Lower lobe of right lung (tissue), 2 donors: Measurements from ENCODE around the gene COG7. TPM values are rescaled to one million over a fixed set of nuclear protein-coding genes. Genes with fewer than 3 reads are reported as not detected.

ENCODE experiments used
- ATAC-seq, 2 donors: fragments of 200-7000 bp; cut with Tn5 transposase; one replicate each; pipeline ENCODE4 v1.9.1; 2020 to 2022; ENCODE audit warnings: mild to moderate bottlenecking in 2 of 2, moderate library complexity in 2 of 2
- DNase-seq: peaks from one replicate; pipeline ENCODE4 v3.0.0-alpha.2; 2020
- H3K27ac ChIP-seq: fragments of 200-600 bp; one replicate; pipeline ENCODE4 v1.8.0; 2022
- H3K27me3 ChIP-seq: fragments of 200-600 bp; one replicate; pipeline ENCODE4 v1.8.0; 2022; ENCODE audit warnings: low read depth
- H3K36me3 ChIP-seq: fragments of 200-600 bp; one replicate; pipeline ENCODE4 v1.8.0; 2022; ENCODE audit warnings: mild to moderate bottlenecking
- H3K4me1 ChIP-seq: fragments of 200-600 bp; one replicate; pipeline ENCODE4 v1.8.0; 2022
- H3K4me3 ChIP-seq: fragments of 200-600 bp; one replicate; pipeline ENCODE4 v1.8.0; 2022; ENCODE audit warnings: mild to moderate bottlenecking
- H3K9me3 ChIP-seq: fragments of 200-600 bp; one replicate; pipeline ENCODE4 v1.8.0; 2022
- intact Hi-C: fragments of 100-400 bp; cut with DNase I; formaldehyde crosslinking; loops from one replicate; pipeline ENCODE4 v1.11.0; 2022
- total RNA-seq: library from RNA; stranded (reverse); fragmentation: NEBNext Ultra II Directional; extraction: Animal tissue kit (Norgen Biotek cat#: 25700); gene quantifications from one replicate; pipeline ENCODE4 v1.2.1, GENCODE V29; 2021
- TF ChIP-seq, protein P1 (sequence below): fragments of 200-600 bp; IDR thresholded peaks from one replicate; pipeline ENCODE4 v1.8.0; 2022; ENCODE audit warnings: antibody characterized with exemption, mild to moderate bottlenecking
- donor health status: DM: no; HTN: yes; CAD: no; lungs with severe emphysema.

The COG7 gene
- total RNA-seq, 1 donor from 2014 or later = 21.3 TPM

DNA sequence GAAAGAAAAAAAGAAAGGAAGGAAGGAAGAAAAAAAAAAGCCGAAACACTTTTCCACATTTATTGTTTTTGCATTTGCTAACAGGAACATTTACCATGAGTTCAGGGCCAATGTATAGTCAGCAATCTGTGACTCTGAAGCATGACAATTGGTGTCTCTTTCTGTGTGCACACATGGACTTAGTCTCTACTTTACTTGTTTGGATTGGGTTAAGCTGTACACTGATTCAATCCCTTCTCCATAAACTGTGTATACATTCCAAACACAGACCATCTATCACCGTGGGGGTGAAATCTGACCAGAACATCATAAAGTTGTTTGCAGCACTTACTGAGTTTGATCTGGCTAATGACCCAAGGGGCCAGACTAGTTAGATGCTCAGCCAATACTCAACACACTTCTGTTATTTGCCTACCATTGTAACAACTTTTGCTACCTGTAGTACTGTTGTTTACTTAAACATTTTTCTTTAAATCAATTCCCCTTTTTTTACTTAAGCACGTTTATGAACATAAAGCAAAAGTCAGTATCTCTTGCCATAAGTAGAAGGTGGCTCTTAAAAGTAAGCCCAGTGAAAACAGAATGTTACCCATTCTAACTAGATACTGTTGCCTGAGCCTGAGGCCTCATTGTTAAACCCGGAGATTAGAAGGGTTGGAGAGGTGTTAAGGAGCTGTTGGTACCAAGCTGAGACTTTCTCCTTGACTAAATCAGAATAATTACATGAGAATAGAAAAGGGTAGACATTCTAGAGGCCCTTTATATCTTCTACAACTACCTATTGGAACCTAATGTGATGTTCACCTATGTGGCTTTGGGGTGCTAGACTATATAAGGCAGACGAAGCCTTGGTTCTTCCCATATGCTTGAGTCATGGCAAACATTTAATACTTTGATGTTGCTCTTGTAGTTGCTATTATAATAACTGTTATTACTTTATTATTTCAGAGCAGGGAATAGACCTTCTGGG is 109.1 kb downstream of the COG7 start:
- intact Hi-C loops = no loop called here
- no peaks in the 10 kb centered on the region for H3K9me3 ChIP-seq
- H3K4me1 ChIP-seq = no peaks in the 10 kb centered on the region
- no peak overlapping the region for H3K4me3 ChIP-seq
- DNase-seq (no peak), ATAC-seq (peak in 1 of 2 donors; percentile 47)
- no peaks in the 10 kb centered on the region for H3K27me3 ChIP-seq
- H3K36me3 ChIP-seq = no peaks in the 10 kb centered on the region
- TF ChIP-seq, protein P1, sequence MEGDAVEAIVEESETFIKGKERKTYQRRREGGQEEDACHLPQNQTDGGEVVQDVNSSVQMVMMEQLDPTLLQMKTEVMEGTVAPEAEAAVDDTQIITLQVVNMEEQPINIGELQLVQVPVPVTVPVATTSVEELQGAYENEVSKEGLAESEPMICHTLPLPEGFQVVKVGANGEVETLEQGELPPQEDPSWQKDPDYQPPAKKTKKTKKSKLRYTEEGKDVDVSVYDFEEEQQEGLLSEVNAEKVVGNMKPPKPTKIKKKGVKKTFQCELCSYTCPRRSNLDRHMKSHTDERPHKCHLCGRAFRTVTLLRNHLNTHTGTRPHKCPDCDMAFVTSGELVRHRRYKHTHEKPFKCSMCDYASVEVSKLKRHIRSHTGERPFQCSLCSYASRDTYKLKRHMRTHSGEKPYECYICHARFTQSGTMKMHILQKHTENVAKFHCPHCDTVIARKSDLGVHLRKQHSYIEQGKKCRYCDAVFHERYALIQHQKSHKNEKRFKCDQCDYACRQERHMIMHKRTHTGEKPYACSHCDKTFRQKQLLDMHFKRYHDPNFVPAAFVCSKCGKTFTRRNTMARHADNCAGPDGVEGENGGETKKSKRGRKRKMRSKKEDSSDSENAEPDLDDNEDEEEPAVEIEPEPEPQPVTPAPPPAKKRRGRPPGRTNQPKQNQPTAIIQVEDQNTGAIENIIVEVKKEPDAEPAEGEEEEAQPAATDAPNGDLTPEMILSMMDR = no peak
- H3K27ac ChIP-seq = no peak overlapping the region

DNA sequence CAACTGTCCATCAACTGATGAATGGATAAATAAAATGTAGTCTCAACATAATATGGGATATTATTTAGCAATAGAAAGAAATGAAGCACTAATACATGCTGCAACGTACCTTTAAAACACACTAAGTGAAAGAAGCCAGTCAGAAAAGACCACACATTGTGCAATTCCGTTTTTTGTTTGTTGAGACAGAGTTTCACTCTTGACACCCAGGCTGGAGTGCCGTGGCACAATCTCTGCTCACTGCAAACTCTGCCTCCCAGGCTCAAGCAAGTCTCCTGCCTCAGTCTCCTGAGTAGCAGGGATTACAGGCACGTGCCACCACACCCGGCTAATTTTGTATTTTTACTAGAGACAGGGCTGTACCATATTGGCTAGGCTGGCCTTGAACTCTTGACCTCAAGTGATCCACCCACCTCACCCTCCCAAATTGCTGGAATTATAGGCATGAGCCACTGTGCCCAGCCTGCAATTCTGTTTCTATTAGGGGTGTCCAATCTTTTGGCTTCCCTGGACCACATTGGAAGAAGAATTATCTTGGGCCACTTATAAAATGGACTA is 110.8 kb downstream of the COG7 start:
- H3K27ac ChIP-seq = no peak overlapping the region
- H3K4me3 ChIP-seq = no peak overlapping the region
- no peaks in the 10 kb centered on the region for H3K27me3 ChIP-seq
- no peak for DNase-seq
- intact Hi-C loops = no loop called here
- TF ChIP-seq, protein P1 = no peak
- no peak for ATAC-seq
- no peaks in the 10 kb centered on the region for H3K9me3 ChIP-seq
- H3K4me1 ChIP-seq = no peaks in the 10 kb centered on the region
- H3K36me3 ChIP-seq = no peaks in the 10 kb centered on the region

DNA sequence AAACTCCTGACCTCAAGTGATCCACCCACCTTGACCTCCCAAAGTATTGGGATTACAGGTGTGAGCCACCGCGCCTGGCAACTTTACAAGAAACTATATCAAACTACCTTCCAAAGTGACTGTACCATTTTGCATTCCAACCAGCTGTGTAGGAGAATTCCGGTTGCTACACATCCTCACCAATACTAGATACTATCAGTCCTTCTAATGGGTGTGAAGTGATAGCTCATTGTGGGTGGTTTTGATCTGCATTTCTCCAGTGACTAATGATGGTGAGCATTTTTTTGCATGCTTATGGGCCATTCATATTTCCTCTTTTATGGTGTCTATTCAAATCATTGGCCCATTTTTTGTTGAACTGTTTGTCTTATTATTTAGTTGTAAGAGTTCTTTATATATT is 113.2 kb downstream of the COG7 start:
- Histone ChIP-seq H3K4me3 (no peak overlapping the region), H3K36me3 (no peaks in the 10 kb centered on the region), H3K27ac (no peak overlapping the region), H3K4me1 (peaks cover 4% of the 10 kb centered on the region), H3K9me3 (no peaks in the 10 kb centered on the region), H3K27me3 (no peaks in the 10 kb centered on the region)
- no peak for ATAC-seq
- DNase-seq = no peak
- intact Hi-C loops = no loop called here
- TF ChIP-seq, protein P1 = no peak

Other genes with a start within 250 kb of the COG7 start
- gene SCNN1B, start 150.9 kb downstream of the COG7 start, total RNA-seq = 38.3 TPM
- gene GGA2, start 57.3 kb upstream of the COG7 start, total RNA-seq = 204 TPM
- gene EARS2, start 104.2 kb upstream of the COG7 start, total RNA-seq = 19.5 TPM
- 39.1 TPM for gene UBFD1, start 104.5 kb upstream of the COG7 start, total RNA-seq
- 56.5 TPM for gene NDUFAB1, start 143.1 kb upstream of the COG7 start, total RNA-seq
- 12.7 TPM for gene PALB2, start 188.1 kb upstream of the COG7 start, total RNA-seq
- gene DCTN5, start 188.3 kb upstream of the COG7 start, total RNA-seq = 42.7 TPM
- 2.3 TPM for gene PLK1, start 225.7 kb upstream of the COG7 start, total RNA-seq